NCI-H2227 (cell line): ENCODE data around the gene GEMIN7.

Source experiments
- DNase-seq: peaks from one replicate; lab custom pipeline; 2025; ENCODE audit not compliant: unreplicated experiment; lab: John Stamatoyannopoulos, UW

Gene GEMIN7

GRCh38 chr19:45125975-45126493 is 47.0 kb downstream of the GEMIN7 start:
- peak; percentile 33 for DNase-seq

DNA sequence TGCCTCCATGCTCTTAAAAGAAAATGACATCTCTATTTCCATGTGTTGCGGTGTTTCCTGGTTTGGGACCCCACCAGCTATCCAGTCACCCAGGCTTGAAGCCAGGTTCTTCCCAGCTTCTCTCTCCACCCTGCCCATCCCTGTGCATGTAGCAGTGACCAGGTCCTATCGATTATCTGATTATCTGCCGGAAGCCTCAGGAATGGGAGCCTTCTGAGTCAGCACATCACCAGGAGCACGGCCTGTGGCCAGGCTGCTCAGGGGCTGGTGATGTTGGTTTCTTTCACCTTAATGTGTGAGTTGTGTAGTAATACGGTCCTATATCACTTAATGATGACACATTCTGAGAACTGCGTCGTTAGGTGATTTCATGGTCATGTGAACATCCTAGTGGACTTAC is 47.6 kb downstream of the GEMIN7 start:
- DNase-seq, result no peak

GRCh38 chr19:45128146-45128545 is 49.1 kb downstream of the GEMIN7 start:
- no peak for DNase-seq

- no peak for DNase-seq
Observed at GRCh38 chr19:45128806-45129205, 49.7 kb downstream of the GEMIN7 start.

- no peak for DNase-seq
Observed at GRCh38 chr19:45130236-45130635, 51.2 kb downstream of the GEMIN7 start.

GRCh38 chr19:45130888-45131615 is 52.0 kb downstream of the GEMIN7 start:
- DNase-seq, result no peak

DNA sequence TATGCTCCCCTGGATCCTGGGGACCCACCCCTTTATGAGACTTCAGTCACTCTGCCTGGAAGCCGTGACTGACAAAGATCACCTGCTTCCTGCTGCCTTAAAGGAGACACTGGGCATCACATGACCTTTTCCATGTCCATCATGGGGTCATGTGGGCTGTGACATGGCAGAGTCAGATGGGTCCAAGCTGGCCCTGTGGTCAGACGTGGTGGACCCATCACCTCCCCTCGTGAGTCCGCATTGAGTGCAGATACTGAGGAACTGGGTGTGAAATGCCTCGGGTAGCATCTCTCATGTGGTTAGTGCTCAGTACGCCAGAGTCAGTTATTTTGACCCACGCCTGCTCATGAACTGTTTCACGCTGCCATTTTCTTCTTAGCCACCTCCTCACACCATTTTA is 54.6 kb downstream of the GEMIN7 start:
- DNase-seq, result no peak

DNA sequence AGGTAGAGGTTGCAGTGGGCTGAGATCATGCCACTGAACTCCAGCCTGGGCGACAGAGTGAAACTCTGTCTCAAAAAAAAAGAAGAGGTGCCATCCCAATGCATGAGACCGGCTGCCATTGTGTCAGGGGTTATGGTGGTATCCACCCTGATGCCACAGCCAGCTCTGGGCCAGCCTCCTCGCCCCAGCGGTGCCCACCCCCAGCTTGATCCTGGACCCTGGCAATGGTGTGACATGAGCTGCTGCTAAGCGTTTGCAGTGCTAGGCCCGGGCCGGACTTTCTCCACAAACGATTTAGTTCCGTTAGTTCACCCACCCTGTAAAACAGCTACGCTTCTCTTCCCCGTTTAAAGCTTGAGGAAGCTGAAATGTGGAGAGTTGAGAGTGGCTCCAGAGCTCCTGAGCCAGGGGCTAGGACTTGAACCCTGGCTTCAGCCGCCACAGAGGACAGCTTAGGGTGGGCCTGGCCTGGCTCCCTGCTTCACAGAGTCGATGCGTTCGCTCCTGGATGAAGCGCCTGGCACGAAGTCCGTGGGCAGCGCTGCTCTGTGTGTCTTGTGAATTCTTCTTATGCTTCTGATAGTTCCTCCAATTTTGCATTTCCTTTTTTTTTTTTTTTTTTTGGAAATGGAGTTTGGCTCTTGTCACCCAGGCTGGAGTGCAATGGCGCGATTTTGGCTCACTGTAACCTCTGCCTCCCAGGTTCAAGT is 56.3 kb downstream of the GEMIN7 start:
- no peak for DNase-seq

DNA sequence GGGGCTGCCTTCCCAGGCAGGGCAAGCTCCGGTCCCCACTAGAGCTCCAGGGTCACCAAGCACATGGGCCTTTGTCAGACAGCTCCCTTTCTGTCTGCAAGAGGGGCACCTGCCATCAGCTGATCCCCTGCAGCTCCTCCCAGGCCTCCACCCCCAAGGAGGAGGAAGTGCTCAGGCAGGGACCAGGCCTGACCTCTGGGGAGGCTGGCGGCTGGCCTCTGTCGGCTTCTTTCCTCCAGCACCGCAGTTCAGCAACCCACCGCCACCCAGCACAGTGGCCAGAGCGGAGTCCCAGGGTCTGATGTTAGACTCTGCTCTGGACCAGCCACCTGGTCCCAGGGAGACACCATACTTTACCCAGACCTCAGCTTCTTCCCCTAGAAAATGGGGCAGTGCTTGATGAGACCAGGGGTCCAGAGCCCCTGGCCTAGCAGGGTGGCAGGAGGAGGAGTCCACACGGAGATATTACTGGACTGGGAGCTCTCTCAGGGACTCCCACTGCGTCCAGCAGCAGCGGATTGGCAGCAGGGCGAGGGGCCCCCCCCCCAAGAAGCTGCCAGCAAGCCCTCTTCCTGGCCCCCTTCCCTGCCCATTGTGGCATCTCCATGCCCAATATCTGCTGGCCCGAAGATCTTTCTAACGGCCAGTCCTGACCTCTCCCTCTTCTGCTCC is 57.6 kb downstream of the GEMIN7 start:
- no peak for DNase-seq

DNA sequence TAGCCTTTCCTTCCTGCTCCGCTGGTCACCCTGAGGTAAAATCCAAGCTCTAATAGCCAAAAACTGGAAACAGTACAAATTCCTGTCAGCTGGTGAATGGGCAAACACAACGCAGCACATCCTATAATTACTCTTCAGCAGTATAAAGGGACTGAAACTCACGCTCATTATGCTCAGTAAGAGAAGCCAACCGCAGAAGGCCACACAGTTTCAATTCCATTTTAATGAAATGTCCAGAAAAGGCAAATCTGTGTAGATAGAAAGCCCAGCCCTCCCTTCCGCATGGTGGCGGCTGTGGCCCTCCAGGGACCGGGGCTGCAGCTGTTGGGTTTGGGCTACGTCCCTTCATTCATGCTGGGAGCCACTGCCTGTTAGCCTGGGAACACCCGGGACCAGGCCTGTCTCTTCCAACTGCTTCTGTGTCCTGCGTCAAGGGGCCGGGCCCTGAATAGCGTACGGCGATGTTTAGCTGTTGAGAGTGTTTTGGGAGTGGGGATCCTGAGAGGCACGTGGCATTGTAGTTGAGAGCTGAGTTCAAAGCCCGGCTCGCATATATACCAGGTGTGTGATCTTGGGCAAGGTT is 58.2 kb downstream of the GEMIN7 start:
- peak; percentile 53 for DNase-seq

- no peak for DNase-seq
Observed at GRCh38 chr19:45138303-45138751, 59.3 kb downstream of the GEMIN7 start.

DNA sequence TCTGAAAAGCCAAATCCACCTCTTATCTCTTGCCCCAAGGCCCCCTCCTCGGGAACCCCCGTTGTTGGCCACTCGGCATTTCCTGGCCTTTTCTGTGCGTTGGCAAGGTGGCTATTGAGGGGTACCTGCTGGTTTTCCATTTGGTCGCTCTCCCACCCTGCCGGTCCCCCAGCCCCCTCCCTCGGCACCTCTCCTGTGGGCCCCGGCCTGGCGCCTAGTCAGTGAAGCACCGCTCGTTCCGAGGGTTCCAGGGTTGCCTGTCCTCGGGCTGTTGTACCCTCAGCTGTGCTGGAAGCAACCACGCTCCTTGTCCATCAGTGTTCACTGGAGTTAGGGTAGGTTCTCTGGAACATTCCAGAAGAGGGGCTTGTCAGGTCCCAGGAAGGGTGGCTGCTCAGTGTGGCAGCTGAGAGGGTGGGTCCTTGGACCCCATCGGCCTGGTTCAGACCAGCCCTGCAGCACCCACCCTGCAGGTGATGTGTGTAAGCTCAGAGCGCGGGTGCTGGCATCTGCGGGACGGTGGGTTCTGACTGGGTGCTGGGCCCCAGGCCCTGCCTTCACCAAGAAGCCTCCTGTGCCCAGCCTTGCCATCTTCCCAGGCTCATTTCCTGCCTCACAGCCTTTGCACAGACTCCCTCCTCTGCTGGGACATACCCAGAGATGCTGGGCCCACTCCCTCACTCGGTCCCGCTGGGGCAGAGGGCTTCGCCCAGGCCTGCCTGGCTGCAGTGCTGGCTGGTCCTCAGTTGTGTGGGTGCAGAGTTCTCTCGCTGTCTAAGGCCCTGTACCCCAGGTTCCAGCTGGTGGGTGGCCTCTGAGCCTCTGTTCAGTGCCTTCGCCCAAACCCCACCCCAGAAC is 60.5 kb downstream of the GEMIN7 start:
- DNase-seq, result no peak

- no peak for DNase-seq
Observed at GRCh38 chr19:45140144-45140503, 61.1 kb downstream of the GEMIN7 start.

GRCh38 chr19:45140533-45140932 is 61.5 kb downstream of the GEMIN7 start:
- no peak for DNase-seq
